Loucy (cell line): ENCODE data around the gene MYNN.

Experiments used
- H2AFZ ChIP-seq: fragments of 200-600 bp; sonication (generic); 2 replicates; pipeline ENCODE4 v1.6.0; 2016; ENCODE audit warnings: antibody characterized with exemption, mild to moderate bottlenecking, low read length, moderate library complexity
- H3F3A ChIP-seq: fragments of 200-600 bp; 2 replicates; pipeline ENCODE4 v1.6.0; 2016; ENCODE audit warnings: antibody characterized with exemption, low read depth, mild to moderate bottlenecking
- H3K27me3 ChIP-seq: fragments of 200-600 bp; sonication (generic); 2 replicates; pipeline ENCODE4 v1.6.1; 2014; ENCODE audit warnings: low read length, mild to moderate bottlenecking; ENCODE audit not compliant: insufficient read depth, poor library complexity, severe bottlenecking
- H3K36me3 ChIP-seq: fragments of 200-600 bp; sonication (generic); 2 replicates; pipeline ENCODE4 v1.6.1; 2016; ENCODE audit warnings: low read length; ENCODE audit not compliant: insufficient read depth
- H3K4me1 ChIP-seq: fragments of 200-600 bp; sonication (generic); 2 replicates; pipeline ENCODE4 v1.5.1; 2014; ENCODE audit warnings: low read length, mild to moderate bottlenecking; ENCODE audit not compliant: insufficient read depth, poor library complexity, severe bottlenecking
- H3K4me2 ChIP-seq: fragments of 200-600 bp; sonication (generic); 2 replicates; pipeline ENCODE4 v1.6.0; 2014; ENCODE audit warnings: antibody characterized with exemption, low read length, low read depth, mild to moderate bottlenecking; ENCODE audit not compliant: poor library complexity, severe bottlenecking
- H3K4me3 ChIP-seq: fragments of 200-600 bp; sonication (generic); 2 replicates; pipeline ENCODE4 v1.5.1; 2014; ENCODE audit warnings: low read length, mild to moderate bottlenecking, mixed read lengths; ENCODE audit not compliant: poor library complexity, severe bottlenecking
- H3K79me2 ChIP-seq: fragments of 200-600 bp; sonication (generic); 2 replicates; pipeline ENCODE4 v1.6.1; 2014; ENCODE audit warnings: low read length; ENCODE audit not compliant: insufficient read depth
- H3K9ac ChIP-seq: fragments of 200-600 bp; sonication (generic); 2 replicates; pipeline ENCODE4 v1.6.0; 2014; ENCODE audit warnings: mild to moderate bottlenecking, low read depth, low read length, moderate library complexity; ENCODE audit not compliant: poor library complexity, severe bottlenecking
- H3K9me2 ChIP-seq: fragments of 200-600 bp; sonication (generic); replicated peaks from 2 replicates; pipeline ENCODE4 v1.6.1; 2016; ENCODE audit warnings: low read depth, low read length, mixed read lengths
- H3K9me3 ChIP-seq: fragments of 200-600 bp; sonication (generic); 2 replicates; pipeline ENCODE4 v1.6.1; 2014; ENCODE audit warnings: mild to moderate bottlenecking, antibody characterized with exemption, low read length, low read depth; ENCODE audit not compliant: insufficient read depth
- H4K20me1 ChIP-seq: fragments of 200-600 bp; sonication (generic); 2 replicates; pipeline ENCODE4 v1.6.0; 2014; ENCODE audit warnings: antibody characterized with exemption, low read length, mild to moderate bottlenecking; ENCODE audit not compliant: insufficient read depth, poor library complexity, severe bottlenecking
- EZH2phosphoT487 ChIP-seq: fragments of 200-600 bp; IDR thresholded peaks from 2 replicates; pipeline ENCODE4 v1.6.1; 2018; ENCODE audit warnings: antibody characterized with exemption, mild to moderate bottlenecking, moderate library complexity, borderline replicate concordance
- TF ChIP-seq, protein P1 (sequence below): fragments of 200-600 bp; sonication (generic); conservative IDR thresholded peaks from 2 replicates; pipeline ENCODE4 v1.5.1; 2014; ENCODE audit warnings: mild to moderate bottlenecking, antibody characterized with exemption, low read length

Gene MYNN

GRCh38 chr3:169815590-169816150 lies 42.5 kb downstream of the MYNN start:
- H2AFZ ChIP-seq, result no peak overlapping the region
- no peaks in the 10 kb centered on the region for H3K36me3 ChIP-seq
- H3K9ac ChIP-seq, result no peak overlapping the region
- H3K27me3 ChIP-seq, result no peaks in the 10 kb centered on the region
- H3K79me2 ChIP-seq, result peaks cover 11% of the 10 kb centered on the region
- H3K9me3 ChIP-seq, result no peaks in the 10 kb centered on the region
- H4K20me1 ChIP-seq, result no peaks in the 10 kb centered on the region
- TF ChIP-seq, protein P1, sequence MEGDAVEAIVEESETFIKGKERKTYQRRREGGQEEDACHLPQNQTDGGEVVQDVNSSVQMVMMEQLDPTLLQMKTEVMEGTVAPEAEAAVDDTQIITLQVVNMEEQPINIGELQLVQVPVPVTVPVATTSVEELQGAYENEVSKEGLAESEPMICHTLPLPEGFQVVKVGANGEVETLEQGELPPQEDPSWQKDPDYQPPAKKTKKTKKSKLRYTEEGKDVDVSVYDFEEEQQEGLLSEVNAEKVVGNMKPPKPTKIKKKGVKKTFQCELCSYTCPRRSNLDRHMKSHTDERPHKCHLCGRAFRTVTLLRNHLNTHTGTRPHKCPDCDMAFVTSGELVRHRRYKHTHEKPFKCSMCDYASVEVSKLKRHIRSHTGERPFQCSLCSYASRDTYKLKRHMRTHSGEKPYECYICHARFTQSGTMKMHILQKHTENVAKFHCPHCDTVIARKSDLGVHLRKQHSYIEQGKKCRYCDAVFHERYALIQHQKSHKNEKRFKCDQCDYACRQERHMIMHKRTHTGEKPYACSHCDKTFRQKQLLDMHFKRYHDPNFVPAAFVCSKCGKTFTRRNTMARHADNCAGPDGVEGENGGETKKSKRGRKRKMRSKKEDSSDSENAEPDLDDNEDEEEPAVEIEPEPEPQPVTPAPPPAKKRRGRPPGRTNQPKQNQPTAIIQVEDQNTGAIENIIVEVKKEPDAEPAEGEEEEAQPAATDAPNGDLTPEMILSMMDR, result no peak
- TF ChIP-seq EZH2phosphoT487, result no peak
- peaks cover 18% of the 10 kb centered on the region for H3K4me1 ChIP-seq
- H3K4me3 ChIP-seq, result no peak overlapping the region
- no peak overlapping the region for H3K4me2 ChIP-seq
- no peaks in the 10 kb centered on the region for H3F3A ChIP-seq
- no peaks in the 10 kb centered on the region for H3K9me2 ChIP-seq

- H3F3A ChIP-seq, result no peaks in the 10 kb centered on the region
- peaks cover 4% of the 10 kb centered on the region for H3K4me1 ChIP-seq
- no peak overlapping the region for H3K4me2 ChIP-seq
- TF ChIP-seq, protein P1, result no peak
- no peak for TF ChIP-seq EZH2phosphoT487
- no peak overlapping the region for H3K9ac ChIP-seq
- no peaks in the 10 kb centered on the region for H4K20me1 ChIP-seq
- H3K79me2 ChIP-seq, result no peaks in the 10 kb centered on the region
- H3K27me3 ChIP-seq, result no peaks in the 10 kb centered on the region
- no peaks in the 10 kb centered on the region for H3K36me3 ChIP-seq
- no peaks in the 10 kb centered on the region for H3K9me3 ChIP-seq
- no peaks in the 10 kb centered on the region for H3K9me2 ChIP-seq
- no peak overlapping the region for H2AFZ ChIP-seq
- H3K4me3 ChIP-seq, result no peak overlapping the region
These were observed 45.1 kb downstream of the MYNN start for GRCh38 chr3:169818316-169818715.

GRCh38 chr3:169822091-169822490 lies 48.9 kb downstream of the MYNN start:
- H2AFZ ChIP-seq, result no peak overlapping the region
- no peaks in the 10 kb centered on the region for H3K79me2 ChIP-seq
- H3K27me3 ChIP-seq, result no peaks in the 10 kb centered on the region
- H3K9ac ChIP-seq, result no peak overlapping the region
- no peak overlapping the region for H3K4me3 ChIP-seq
- TF ChIP-seq, protein P1, result no peak
- no peak for TF ChIP-seq EZH2phosphoT487
- H4K20me1 ChIP-seq, result no peaks in the 10 kb centered on the region
- no peaks in the 10 kb centered on the region for H3K4me1 ChIP-seq
- no peaks in the 10 kb centered on the region for H3K9me3 ChIP-seq
- H3F3A ChIP-seq, result no peaks in the 10 kb centered on the region
- H3K9me2 ChIP-seq, result no peaks in the 10 kb centered on the region
- no peaks in the 10 kb centered on the region for H3K36me3 ChIP-seq
- no peak overlapping the region for H3K4me2 ChIP-seq
